Measurements from ENCODE around the gene PROB1. TPM values are rescaled to one million over a fixed set of nuclear protein-coding genes. Genes with fewer than 3 reads are reported as not detected.
"Not testable (repeated sequence)": the region's sequence is repeated elsewhere in the genome, so short reads cannot be mapped to it uniquely, and the experiment has no call there.

Gene PROB1, protein sequence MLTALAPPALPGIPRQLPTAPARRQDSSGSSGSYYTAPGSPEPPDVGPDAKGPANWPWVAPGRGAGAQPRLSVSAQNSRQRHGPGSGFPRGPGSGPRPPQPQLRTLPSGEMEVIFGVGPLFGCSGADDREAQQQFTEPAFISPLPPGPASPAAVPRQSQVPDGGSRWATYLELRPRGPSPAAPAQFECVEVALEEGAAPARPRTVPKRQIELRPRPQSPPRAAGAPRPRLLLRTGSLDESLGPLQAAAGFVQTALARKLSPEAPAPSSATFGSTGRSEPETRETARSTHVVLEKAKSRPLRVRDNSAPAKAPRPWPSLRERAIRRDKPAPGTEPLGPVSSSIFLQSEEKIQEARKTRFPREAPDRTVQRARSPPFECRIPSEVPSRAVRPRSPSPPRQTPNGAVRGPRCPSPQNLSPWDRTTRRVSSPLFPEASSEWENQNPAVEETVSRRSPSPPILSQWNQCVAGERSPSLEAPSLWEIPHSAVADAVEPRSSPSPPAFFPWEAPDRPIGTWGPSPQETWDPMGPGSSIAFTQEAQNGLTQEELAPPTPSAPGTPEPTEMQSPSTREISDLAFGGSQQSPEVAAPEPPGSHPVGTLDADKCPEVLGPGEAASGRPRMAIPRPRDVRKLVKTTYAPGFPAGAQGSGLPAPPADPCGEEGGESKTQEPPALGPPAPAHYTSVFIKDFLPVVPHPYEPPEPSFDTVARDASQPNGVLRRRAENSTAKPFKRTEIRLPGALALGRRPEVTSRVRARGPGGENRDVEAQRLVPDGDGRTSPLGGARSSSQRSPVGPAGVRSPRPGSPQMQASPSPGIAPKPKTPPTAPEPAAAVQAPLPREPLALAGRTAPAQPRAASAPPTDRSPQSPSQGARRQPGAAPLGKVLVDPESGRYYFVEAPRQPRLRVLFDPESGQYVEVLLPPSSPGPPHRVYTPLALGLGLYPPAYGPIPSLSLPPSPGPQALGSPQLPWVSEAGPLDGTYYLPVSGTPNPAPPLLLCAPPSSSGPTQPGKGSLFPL
- total RNA-seq, result 0.51 and 0.53 TPM in 2 replicates

- Histone ChIP-seq H3K4me3 (ENCODE audit: low read depth, low read length) (peak within 1 kb of the TSS; percentile 43), H3K27me3 (ENCODE audit: control insufficient read depth, insufficient read depth, low read length) (no peaks in the 10 kb centered on the region), H3K36me3 (ENCODE audit: control insufficient read depth, insufficient read depth, low read length) (no peaks in the 10 kb centered on the region)
- no peak for DNase-seq (ENCODE audit: low read depth)
- FAIRE-seq, result no peak
- no peak for TF ChIP-seq CTCF (IDR thresholded peaks at IDR 0.05; ENCODE audit: insufficient read depth, low read length, severe bottlenecking)
These were observed at the start of gene PROB1 for GRCh38 chr5:139394654-139395566. Gene PROB1, minus strand, starts transcription at chr5:139395104. Its CDS starts 23 bp downstream, at chr5:139395081.

DNA sequence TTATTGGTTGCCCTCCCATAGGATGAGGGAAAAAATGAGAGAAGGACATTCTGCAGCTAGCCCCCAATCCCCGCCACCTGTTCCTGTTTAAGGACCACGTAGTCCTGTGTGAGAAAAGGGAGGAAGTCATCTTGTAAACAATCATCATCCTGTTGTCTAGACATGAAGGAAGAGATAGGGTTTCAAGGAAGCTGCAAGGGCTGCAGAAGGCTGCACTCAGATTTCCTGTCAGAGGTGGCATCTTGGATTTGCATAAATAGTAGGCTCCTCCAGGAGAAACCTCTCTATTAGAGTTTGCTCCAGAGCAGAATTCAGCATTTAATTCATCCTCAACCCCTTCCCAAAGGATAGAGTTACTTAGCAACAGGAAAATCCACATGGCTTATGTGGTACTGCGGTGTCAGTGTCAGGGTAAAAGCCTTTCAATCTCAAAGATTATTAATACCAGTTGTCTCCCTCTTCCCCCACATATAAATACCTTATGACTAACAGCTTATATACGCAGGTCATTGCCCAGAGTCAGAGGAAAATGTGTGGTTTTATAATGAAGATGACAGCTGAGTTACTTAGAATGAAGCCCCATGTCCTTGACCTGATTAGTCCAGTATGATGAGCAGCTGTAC, 49.0 kb upstream of the PROB1 start:
- TF ChIP-seq CTCF (IDR thresholded peaks at IDR 0.05; ENCODE audit: insufficient read depth, low read length, severe bottlenecking), result no peak
- no peaks in the 10 kb centered on the region for H3K36me3 ChIP-seq (ENCODE audit: control insufficient read depth, insufficient read depth, low read length)
- H3K27me3 ChIP-seq (ENCODE audit: control insufficient read depth, insufficient read depth, low read length), result no peaks in the 10 kb centered on the region
- DNase-seq (ENCODE audit: low read depth), result peak; percentile 76
- no peak overlapping the region for H3K4me3 ChIP-seq (ENCODE audit: low read depth, low read length)
- no peak for FAIRE-seq

GRCh38 chr5:139440416-139440815, 45.5 kb upstream of the PROB1 start:
- FAIRE-seq; H3K36me3 ChIP-seq (ENCODE audit: control insufficient read depth, insufficient read depth, low read length); DNase-seq (ENCODE audit: low read depth): not testable (repeated sequence)

DNA sequence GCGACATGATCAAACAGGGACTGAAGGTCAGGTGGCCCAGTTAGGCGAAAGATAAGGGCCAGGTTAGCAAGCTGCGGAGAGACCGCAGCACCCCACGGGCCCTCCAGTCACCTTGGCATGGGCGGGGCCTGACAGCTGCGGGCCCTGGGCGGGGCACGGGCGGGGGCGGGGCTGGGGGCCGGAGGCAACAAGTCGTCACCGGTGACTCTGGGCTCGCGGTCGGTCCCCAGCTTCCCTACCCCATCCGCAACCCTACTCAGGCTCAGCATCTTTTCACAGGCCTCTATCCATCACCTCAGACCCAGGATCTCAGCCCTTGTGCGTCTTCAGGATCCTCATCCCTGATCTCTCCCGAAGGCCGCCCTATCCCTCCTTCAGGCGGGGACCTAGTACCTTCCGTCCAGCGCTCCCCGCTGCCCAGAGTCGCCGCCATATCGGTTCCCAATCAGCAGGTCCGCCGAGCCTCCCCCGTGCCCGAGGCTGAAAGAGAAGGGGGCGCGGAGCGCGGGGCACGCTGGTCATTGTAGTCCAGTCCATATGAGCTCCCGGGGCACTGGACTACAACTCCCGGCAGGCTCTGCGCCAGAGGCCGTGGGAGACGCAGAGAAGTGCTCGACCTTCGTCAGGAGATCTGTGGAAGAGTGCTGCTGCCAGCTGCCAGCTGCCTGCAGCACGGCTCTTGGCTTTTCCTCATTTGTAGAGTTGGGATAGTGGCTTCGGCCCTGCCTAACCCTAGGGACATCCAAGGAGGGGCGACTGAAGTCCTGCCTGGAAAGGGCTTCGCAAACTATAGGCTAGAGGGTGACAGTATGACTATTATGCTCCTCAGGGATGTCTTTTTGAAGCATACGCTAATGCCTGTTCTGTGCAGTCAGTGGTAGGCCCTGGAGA, 44.4 kb upstream of the PROB1 start, which contains the start of gene DNAJC18:
TSS of gene DNAJC18 (minus strand) at position 513 of the 891 bp plus-strand sequence. CDS start at position 433, 80 bp downstream.
- no peak for TF ChIP-seq CTCF (IDR thresholded peaks at IDR 0.05; ENCODE audit: insufficient read depth, low read length, severe bottlenecking)
- DNase-seq (ENCODE audit: low read depth), result peak; percentile 71
- no peak for FAIRE-seq
- Histone ChIP-seq H3K4me3 (ENCODE audit: low read depth, low read length) (peak within 1 kb of the TSS; percentile 97), H3K36me3 (ENCODE audit: control insufficient read depth, insufficient read depth, low read length) (no peaks in the 10 kb centered on the region), H3K27me3 (ENCODE audit: control insufficient read depth, insufficient read depth, low read length) (no peaks in the 10 kb centered on the region)

More at GRCh38 chr5:139440416-139440815, 45.5 kb upstream of the PROB1 start:
- H3K4me3 ChIP-seq (ENCODE audit: low read depth, low read length); H3K27me3 ChIP-seq (ENCODE audit: control insufficient read depth, insufficient read depth, low read length): not testable (repeated sequence)

- no peak for TF ChIP-seq CTCF (IDR thresholded peaks at IDR 0.05; ENCODE audit: insufficient read depth, low read length, severe bottlenecking)
- Histone ChIP-seq H3K36me3 (ENCODE audit: control insufficient read depth, insufficient read depth, low read length) (no peaks in the 10 kb centered on the region), H3K4me3 (ENCODE audit: low read depth, low read length) (peak overlapping the region; percentile 97), H3K27me3 (ENCODE audit: control insufficient read depth, insufficient read depth, low read length) (no peaks in the 10 kb centered on the region)
- FAIRE-seq (no peak), DNase-seq (ENCODE audit: low read depth) (no peak)
These were observed 43.8 kb upstream of the PROB1 start for GRCh38 chr5:139438707-139439012.

All from bronchial epithelial cell (primary cell).